Right ventricle myocardium superior (tissue), 1 donor: ENCODE results near the gene CTNNA2. TPM values are rescaled to one million over a fixed set of nuclear protein-coding genes. Genes with fewer than 3 reads are reported as not detected.

Experiments
- ATAC-seq: fragments of 200-7000 bp; cut with Tn5 transposase; one replicate; pipeline ENCODE4 v1.9.1; 2020; ENCODE audit warnings: mild to moderate bottlenecking; ENCODE audit not compliant: poor library complexity
- DNase-seq: peaks from one replicate; pipeline ENCODE4 v3.0.0-alpha.2; 2020
- intact Hi-C: fragments of 100-400 bp; cut with DNase I; formaldehyde crosslinking; loops from one replicate; pipeline ENCODE4 v1.11.2; 2022
- total RNA-seq: library from RNA; stranded (reverse); fragmentation: NEBNext Ultra II Directional; extraction: Animal tissue kit (Norgen Biotek cat#: 25700); gene quantifications from one replicate; pipeline ENCODE4 v1.2.1, GENCODE V29; 2021
- donor health status: DM: no; HTN: yes; CAD: no; lungs with severe emphysema.

CTNNA2 gene
- total RNA-seq, 1 donor from 2014 or later, result not detected

DNA sequence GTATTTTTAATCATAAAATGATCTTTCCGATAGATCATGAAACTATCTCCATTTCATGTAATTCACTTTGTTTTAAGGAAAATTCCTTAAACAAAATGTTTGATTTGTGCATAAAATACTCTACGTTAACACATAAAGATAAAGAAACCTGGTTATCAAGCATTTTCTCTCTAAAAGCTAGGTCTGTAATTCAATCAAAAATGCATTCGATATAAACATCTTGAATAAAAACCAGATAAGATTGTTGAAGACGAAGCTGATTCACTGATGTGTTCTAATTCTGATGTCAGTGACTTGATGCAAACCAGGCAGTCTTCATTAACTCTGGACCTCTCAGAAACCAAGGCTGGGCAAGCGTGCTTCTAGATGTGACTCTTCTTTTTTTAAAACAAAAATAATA lies 245.2 kb downstream of the CTNNA2 start:
- intact Hi-C loops, result no loop called here
- no peak for ATAC-seq
- DNase-seq, result no peak

DNA sequence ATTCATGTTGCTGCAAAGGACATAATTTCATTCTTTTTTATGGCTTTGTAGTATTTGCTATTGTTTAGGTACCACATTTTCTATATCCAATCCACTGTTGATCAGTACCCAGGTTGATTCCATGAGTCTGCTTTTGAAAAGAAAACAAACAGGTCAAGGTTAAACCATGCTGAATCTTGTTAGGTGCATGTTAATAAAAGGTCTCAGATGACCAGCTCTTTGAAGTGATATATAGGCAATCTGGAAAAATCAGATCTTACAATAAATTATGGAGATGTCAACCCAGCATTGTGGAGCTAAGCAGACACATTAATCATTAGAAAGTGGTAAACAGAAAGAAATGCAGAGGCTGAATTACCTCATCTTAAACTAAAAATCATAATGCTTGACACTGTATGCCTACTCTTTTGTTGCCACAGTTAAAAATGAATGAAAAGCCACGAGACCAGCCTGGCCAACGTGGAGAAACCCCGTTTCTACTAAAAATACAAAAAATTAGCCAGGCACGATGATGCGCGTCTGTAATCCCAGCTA lies 246.0 kb downstream of the CTNNA2 start:
- no peak for ATAC-seq
- DNase-seq, result no peak
- intact Hi-C loops, result no loop called here

DNA sequence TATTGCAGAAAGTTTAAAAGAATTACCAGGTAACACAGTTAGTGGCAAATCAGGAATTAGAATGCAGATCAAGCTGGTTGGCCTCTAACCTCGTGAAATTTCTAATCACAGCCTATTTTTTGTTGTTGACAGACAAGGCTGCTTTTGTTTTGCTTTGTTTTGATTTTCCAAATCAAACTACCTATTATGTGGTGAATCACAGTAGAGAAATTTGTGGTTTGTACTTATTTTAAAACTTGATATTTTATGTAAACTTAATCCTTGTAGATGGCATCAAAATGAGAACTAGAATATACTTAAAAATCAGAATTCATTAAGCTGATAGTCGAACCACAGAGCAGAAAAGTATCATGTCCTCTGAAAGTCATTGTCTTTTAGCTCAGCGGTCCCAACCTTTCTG lies 258.1 kb downstream of the CTNNA2 start:
- intact Hi-C loops, result no loop called here
- DNase-seq (no peak), ATAC-seq (no peak)

DNA sequence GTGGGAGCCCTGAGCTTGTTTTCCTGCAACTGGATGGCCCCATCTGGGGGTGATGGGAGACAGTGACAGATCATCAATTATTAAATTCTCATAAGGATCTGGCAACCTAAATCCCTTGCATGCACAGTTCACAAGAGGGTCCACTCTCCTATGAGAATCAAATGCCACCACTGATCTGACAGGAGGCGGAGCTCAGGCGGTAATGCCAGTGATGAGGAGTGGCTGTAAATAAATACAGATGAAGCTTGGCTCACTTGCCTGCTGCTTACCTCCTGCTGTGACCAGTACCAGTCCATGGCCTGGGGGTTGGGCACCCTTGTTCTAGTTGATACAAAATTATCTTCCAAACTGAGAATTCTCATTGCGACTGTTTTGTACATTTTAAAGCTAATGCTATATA lies 258.6 kb downstream of the CTNNA2 start:
- DNase-seq, result no peak
- intact Hi-C loops, result no loop called here
- ATAC-seq, result no peak

DNA sequence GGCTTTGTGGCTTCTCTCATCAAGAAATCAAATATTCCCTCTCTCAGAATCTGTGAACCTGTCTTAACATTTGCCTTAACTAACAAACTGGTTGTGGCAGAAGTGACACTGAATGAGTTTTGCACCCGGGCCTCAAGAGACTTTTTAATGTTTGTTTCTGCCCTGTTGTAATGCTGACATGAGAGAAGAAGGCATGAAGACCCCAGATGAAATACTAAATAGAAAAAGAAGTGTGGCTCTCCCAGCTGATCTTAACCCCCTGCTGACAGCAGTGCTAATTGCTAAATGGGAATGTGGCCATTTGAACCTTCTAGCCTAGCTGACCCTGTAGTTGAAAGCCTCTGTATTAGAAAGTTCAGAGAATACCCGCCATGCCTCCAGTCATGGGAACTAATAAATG lies 261.2 kb downstream of the CTNNA2 start:
- DNase-seq (no peak), ATAC-seq (no peak)
- intact Hi-C loops, result no loop called here

DNA sequence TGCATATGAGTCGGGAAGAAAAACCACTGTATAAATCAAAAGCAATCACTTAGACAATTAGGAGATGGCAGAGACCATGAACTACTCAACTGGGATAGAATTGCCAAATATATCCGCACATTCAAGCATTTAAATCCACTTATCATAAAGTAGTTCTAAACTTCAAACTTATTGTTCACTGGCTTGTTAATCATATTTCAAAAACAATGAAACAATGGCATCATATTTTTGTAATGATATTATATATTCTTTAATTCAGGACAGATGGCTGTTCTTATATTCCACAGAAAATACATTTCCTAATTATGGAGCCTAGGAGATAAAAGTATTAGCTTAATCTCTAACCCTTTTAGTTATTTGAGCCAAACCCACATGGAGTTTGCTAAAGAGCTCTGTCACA lies 263.6 kb downstream of the CTNNA2 start:
- intact Hi-C loops, result no loop called here
- DNase-seq, result no peak
- no peak for ATAC-seq

DNA sequence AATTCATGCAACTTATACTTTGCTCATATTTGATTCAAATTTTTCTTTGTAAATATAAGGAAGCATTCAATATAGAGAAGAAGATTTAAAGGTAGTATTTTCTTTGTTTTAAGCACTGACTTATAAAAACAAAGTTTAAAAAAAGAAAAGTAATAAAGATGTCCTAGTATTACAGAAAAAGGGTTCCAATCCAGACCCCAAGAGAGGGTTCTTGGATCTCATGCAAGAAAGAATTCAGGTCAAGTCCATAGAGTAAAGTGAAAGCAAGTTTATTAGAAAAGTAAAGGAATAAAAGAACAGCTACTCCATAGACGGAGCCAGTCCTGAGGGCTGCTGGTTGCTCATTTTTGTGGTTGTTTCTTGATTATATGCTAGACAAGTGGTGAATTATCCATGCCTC lies 267.9 kb downstream of the CTNNA2 start:
- intact Hi-C loops, result no loop called here
- DNase-seq (no peak), ATAC-seq (no peak)

DNA sequence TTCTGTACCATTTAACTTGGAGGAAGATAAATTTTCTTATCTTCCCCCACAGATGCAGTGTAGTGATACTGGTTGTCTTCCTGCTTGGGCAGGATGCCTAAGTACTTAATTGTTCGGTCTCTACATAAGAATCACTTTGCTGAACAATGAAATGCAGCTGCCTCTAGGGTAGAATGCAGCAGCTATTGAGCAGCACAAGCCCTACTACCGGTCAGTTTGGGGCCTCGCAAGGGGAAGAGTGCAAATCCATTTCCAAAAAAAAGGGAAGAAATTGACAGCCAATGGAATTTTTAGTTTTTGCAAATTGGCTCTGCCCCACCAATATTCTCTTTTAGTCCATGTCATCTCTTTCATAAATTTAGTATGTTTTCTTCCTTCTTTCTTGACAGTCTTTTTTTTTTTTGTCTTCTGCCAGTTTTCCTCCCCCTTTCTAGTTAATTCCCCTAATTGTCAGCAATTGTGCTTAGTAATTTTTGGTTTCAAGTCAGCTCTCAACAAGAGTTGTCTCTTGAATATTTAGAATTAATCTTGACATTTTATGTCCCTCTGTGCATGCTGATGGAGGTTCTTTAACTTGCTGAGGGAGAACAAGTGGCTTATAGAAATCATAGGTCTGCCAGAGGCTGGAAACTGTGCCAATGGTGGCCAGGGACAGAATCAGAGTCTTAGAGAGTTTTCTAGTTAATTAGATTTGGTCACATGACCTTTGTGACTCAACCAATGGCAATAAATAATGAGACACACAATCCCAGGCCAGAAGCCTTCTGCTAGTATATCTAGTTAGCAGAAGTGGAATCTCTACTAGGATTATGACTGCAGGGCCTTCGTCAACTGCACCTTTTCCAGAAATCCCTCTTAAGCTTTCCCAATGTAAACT lies 270.0 kb downstream of the CTNNA2 start:
- ATAC-seq (no peak), DNase-seq (no peak)
- intact Hi-C loops, result no loop called here

DNA sequence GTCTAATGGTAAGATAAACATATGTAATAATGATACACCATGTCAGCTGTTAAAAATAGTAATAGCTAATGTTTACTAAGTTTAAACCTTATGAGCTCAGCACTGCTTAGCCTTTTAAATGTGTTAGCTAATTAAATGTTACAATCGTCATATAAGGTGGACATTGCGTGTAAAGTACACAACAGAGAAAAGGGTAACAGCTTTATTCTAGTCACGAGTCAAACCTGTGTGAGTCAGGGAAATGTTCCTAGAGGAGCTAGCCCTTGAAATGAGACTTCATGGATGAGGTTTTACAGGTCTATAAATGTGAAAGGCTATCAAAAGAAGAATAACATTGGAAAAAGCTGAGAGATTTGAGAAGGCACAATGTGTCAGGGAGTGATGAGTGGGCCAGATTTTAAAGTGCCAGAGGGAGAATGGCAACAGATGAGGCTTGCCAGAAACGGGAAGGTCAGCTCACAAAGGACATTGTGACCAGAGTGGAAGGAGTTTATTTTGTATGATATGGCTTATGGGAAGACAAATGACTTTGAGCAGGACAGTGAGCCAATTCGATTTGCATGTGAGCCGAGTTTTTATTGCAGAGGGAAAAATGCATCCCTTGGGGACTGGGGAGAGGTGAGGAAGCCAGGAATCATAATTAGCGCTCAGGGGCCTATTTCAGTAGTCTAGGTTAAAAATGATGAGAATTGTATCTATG lies 276.3 kb downstream of the CTNNA2 start:
- ATAC-seq (no peak), DNase-seq (no peak)
- intact Hi-C loops, result no loop called here

DNA sequence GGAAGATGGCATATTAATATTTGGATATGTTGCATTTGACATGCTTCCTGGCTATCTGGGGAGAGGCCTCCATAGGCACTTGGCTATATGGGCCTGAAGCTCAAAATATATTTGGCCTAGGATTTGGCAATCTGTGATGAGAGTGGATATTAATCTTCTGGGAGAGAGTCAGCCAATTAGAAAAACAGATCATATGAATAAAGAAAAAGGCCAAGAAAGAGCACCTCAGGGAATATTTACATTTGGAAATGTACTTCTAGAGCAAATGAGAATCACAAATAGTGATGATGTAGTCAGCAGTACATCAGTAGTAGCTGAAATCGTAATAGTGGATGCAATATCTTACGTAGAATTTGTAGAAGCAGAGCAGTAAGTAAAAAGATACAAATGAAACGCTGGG lies 277.0 kb downstream of the CTNNA2 start:
- ATAC-seq (no peak), DNase-seq (no peak)
- intact Hi-C loops, result no loop called here

DNA sequence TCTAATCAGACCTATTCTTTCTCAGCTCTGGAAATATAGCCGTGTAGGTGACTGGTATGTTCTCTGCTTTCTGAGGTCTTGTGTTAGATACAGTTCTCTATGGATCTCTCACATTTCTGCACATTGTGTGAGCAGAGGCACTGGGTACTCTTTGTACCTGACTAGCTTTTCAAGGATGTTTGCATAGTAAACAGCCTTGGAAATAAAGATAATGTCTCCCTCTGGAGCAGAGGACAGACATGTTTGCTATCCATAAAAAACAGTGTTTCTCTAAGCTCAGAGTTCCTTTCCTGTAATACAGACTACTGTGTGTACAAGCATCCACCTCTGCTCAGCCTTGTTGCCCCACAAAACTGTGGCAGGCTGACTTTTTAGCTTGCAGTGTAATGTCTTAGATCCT lies 279.2 kb downstream of the CTNNA2 start:
- no peak for ATAC-seq
- DNase-seq, result no peak
- intact Hi-C loops, result no loop called here

DNA sequence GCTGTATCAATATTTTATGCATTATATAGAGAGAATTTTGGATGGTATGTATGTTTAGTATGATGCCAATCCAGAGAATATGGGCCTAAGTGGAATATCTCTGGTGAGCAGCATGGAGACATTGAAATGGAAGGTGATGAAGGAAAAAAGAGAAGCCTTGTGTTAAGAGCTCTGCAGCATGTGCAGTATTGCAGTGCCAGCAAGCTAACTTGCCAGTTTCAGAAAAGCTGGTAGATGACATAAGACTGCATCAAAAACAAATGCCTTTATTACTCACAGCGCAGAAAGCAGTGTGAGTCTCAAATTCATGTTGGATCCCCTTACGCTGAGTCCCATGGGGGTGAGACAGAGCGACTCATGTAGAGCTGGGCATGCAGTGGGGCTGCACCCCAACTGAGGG lies 280.2 kb downstream of the CTNNA2 start:
- DNase-seq, result no peak
- no peak for ATAC-seq
- intact Hi-C loops, result no loop called here

DNA sequence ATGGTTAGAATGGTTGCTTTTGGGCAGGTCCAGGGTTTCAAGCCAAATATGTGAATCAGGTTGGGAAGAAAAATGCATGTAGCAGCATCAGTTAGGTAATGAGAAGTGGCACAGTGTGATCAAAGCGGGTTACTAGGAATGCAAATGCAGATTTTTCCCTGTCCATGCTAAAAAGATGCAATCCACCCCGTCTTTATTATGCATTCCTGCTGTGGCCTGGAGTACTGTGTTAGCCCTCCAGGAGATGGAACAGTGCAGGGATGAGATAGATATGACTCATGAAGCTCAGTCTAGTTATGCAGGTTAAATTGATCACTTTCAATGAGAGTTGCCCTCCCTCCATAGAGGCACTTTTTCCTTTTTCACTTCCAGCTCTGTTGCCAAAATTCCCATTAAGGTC lies 283.8 kb downstream of the CTNNA2 start:
- ATAC-seq (no peak), DNase-seq (no peak)
- intact Hi-C loops, result no loop called here

DNA sequence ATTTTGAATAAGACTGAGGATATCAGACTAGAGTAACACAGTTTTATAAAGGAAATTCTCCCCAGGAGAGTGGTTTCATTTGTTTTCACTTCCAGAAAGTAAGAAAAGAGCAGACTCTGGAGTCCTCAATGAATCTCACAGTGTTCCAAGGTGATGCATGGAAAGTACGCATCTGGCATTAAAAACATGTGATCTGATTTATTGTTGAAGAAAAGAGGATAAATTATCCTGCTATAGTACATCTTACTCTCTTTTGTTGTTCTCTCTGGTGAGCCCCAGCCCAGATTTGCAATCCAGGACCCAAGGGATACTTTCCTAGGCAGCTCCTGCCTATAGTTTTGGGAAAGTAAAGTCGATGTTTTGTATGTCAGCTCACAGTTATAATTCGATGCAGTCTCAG lies 285.9 kb downstream of the CTNNA2 start:
- intact Hi-C loops, result no loop called here
- no peak for DNase-seq
- ATAC-seq, result no peak

DNA sequence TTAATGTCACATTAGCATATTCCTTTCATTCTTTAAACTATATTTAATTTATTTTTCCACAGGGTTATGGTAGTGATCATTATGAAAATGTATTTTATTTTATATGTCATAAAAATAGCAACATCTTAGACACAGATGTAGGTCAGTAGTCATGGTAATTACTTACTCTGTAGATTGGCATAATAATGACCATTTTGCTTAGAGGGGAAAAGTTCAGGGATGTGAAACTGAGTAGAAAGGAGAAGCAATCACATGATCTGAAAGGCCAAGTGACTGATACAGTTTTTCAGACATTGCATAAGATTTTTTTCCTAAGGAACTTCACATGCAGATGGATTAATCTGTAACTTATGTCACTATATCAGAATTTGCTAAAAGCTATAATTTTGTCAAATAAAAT lies 286.9 kb downstream of the CTNNA2 start:
- intact Hi-C loops, result no loop called here
- ATAC-seq, result no peak
- DNase-seq, result no peak

DNA sequence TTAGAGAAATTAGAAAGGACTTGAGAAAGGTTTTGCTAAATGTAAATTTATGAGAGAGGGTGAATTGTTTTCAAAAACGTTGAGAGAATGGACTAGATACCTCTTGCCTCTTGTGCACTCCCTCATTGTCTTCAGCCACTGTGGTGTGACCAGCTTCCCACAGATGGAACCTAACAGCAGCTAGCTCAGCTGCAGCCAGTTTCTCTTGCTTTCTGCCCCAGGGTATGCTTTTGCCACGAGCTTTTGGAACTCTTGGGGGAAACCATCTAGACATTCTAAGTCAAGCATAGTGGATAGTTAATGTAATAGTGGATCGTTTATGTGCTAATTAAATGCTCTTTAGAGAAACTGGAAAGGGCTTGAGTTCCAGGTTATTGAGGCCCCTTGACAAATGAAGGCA lies 288.2 kb downstream of the CTNNA2 start:
- no peak for DNase-seq
- no peak for ATAC-seq
- intact Hi-C loops, result no loop called here

DNA sequence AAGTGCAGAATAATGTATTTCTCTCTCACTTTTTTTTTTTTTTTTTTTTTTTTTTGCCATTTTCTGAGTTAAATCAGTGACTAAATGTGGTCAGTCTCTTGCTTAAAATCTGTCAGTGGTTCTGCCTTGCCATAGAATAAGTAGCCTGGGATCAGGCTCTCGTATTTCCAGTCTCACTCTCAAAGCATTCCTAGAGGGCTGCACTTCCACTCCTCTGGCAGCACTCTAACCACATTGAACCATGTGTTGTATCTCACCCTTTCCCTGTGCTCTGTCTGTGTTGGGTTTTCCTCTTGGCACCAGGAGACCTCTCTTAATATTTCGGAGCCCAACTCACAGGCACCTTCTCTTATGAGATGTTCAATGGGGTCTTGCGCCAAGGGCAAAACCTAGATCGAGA lies 304.4 kb downstream of the CTNNA2 start:
- intact Hi-C loops, result no loop called here
- DNase-seq, result no peak
- no peak for ATAC-seq

DNA sequence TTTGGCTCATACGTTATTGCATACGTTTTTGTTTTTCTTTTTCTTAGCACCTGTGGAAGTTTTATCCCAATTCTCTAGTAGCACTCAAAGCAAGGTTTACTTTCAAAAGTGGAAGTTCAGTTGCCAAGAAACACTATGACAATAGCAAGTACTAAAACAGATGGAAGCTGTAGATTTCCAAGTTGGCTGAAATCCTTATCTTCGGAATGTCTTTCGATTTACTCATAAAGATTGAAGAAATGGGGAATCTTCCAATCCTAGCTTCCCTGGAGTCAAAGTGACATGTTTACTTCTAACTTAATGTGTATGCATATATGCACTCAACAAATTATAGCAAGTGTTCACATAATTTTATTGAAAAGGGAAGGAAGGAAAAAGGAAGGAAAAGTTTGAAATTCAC lies 307.4 kb downstream of the CTNNA2 start:
- no peak for DNase-seq
- ATAC-seq, result no peak
- intact Hi-C loops, result no loop called here

DNA sequence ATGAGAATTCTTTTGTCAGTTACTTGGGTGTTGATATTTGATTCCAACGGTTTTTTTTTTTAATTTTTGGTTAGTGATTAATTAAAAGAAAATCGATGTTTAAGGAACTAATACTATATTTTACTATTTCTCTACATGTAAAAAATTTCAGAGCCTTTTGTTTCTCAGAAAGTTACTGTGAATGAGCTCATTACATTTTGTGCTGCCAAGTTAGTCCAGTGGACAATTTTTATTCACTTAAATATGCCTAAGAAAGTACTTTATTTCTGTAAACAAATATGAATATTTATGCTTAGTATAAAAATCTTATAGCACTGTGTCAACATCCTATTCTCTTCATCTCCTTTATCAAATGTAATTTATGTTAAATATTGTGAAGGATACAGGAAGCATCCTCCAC lies 309.3 kb downstream of the CTNNA2 start:
- intact Hi-C loops, result no loop called here
- DNase-seq, result no peak
- ATAC-seq, result no peak

DNA sequence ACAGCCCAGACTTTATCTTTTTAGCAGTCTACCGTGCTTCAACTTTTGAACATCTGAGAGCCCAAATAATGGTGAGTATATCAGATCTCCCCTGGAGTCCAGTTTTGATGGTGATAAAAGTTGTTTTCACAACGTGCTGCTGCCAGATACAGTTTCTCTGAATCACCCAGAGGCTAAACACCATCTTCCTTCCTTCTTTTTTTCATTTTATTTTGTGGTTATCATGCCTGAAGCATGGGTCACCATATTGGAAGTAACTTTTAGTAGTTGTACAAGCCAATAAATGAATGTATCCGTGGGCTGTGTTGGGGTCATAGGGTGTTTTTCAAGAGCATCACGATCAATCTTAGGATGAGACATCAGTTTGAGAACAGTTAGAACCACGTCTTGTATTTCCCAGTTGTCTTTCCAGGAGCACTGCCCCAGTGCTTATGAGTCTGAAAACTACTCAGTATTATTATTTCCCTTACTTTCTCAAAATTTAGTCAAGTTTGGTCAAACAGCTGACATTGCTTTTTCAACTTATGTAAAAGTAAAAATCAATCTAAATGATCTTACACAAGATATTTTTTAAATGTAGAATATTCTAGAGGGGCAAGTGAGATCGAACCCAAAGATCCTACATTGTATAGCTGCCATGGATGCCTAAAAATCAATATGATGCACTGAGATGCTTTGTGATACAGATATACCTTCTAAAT lies 311.4 kb downstream of the CTNNA2 start:
- intact Hi-C loops, result no loop called here
- no peak for ATAC-seq
- DNase-seq, result no peak
